ENCODE results near the gene C6orf89. TPM values are rescaled to one million over a fixed set of nuclear protein-coding genes. Genes with fewer than 3 reads are reported as not detected.
"Not testable (repeated sequence)": the region's sequence is repeated elsewhere in the genome, so short reads cannot be mapped to it uniquely, and the experiment has no call there.

The C6orf89 gene
- total and polyA plus RNA-seq, 5 experiments from 2014 or later: 37.4 to 44.9 (median 41.9) TPM

GRCh38 chr6:36929607-36930006 lies 43.9 kb downstream of the C6orf89 start:
- H3K27ac Mint-ChIP-seq: peak overlapping the region in 2 of 10 donors; percentile 13 to 77
- H3K9me3 Mint-ChIP-seq: no peaks in the 10 kb centered on the region
- peaks cover 0 to 5% (median 0%) of the 10 kb centered on the region in 4 donors for H3K4me1 Mint-ChIP-seq
- no peak overlapping the region for H3K4me3 Mint-ChIP-seq
- no peaks in the 10 kb centered on the region for H3K27me3 Mint-ChIP-seq
- DNase-seq: no peak
- POLR2A ChIA-PET: no interaction called here
- H3K36me3 Mint-ChIP-seq: peaks cover 0 to 13% (median 3%) of the 10 kb centered on the region in 3 donors
- ATAC-seq: no peak

DNA sequence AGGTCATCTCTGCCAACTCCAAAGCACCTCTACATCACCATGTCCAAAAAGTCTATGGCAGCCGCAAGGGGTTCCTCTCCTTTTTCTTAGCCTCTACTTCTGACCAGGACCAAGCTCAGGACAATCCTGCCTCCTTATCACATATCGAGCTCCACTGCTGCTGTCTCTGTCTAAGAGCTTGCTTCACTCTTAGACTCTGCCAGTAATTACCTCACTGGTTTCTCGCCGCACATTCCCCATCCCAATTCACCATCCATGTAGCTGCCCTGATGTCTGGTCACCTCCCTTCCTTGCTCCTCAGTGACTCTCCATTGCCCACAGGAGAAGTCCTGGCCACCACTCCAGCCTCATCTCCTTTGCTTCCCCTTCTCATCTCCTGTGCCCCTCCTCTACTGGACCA lies 44.7 kb downstream of the C6orf89 start:
- no peaks in the 10 kb centered on the region for H3K27me3 Mint-ChIP-seq
- H3K36me3 Mint-ChIP-seq: peaks cover 0 to 5% (median 0%) of the 10 kb centered on the region in 3 donors
- ATAC-seq: no peak
- H3K4me1 Mint-ChIP-seq: peaks cover 0 to 5% (median 0%) of the 10 kb centered on the region in 4 donors
- no peak overlapping the region for H3K4me3 Mint-ChIP-seq
- no peaks in the 10 kb centered on the region for H3K9me3 Mint-ChIP-seq
- DNase-seq: no peak
- POLR2A ChIA-PET: no interaction called here
- peak overlapping the region in 6 of 10 donors; percentile 2 to 81 (median 54) for H3K27ac Mint-ChIP-seq

DNA sequence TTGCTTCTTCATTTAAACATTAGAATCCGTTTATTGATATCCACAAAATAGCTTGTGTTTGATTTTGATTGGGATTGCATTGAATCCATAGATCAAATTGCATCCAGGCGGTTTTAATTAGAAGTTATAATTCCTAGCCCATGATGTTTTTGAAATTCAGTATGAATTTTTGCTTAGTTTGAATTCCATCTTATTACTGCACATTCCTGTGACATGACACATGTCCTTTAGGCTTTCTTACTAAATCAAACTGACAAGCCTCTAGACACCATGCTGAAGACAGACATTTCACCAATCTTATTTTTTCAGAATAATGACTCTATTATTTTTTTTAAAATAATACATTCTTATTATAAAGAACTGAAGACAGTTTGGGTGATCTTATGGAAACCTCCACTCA lies 47.4 kb downstream of the C6orf89 start:
- POLR2A ChIA-PET: interaction anchor here (0.6 to 0.7 kb wide), 3 partner anchors 32 to 49 kb away, joined by 3 to 6 read pairs (median 3); no protein-coding TSS in a partner anchor
- ATAC-seq (no peak), DNase-seq (no peak)
- Mint-ChIP-seq H3K36me3 (no peaks in the 10 kb centered on the region), H3K27me3 (peaks cover 0 to 2% (median 0%) of the 10 kb centered on the region in 5 donors), H3K9me3 (no peaks in the 10 kb centered on the region), H3K27ac (no peak overlapping the region), H3K4me1 (peaks cover 0 to 5% (median 0%) of the 10 kb centered on the region in 4 donors), H3K4me3 (no peak overlapping the region)

GRCh38 chr6:36933519-36933918 lies 47.8 kb downstream of the C6orf89 start:
- no peaks in the 10 kb centered on the region for H3K36me3 Mint-ChIP-seq
- no peaks in the 10 kb centered on the region for H3K9me3 Mint-ChIP-seq
- peaks cover 0 to 5% (median 0%) of the 10 kb centered on the region in 4 donors for H3K4me1 Mint-ChIP-seq
- POLR2A ChIA-PET: interaction anchor here (0.6 to 0.7 kb wide), 2 partner anchors 36 to 49 kb away, joined by 3 to 6 read pairs; no protein-coding TSS in a partner anchor
- peaks cover 0 to 2% (median 0%) of the 10 kb centered on the region in 5 donors for H3K27me3 Mint-ChIP-seq
- no peak overlapping the region for H3K27ac Mint-ChIP-seq
- H3K4me3 Mint-ChIP-seq: no peak overlapping the region
- no peak for ATAC-seq
- no peak for DNase-seq

DNA sequence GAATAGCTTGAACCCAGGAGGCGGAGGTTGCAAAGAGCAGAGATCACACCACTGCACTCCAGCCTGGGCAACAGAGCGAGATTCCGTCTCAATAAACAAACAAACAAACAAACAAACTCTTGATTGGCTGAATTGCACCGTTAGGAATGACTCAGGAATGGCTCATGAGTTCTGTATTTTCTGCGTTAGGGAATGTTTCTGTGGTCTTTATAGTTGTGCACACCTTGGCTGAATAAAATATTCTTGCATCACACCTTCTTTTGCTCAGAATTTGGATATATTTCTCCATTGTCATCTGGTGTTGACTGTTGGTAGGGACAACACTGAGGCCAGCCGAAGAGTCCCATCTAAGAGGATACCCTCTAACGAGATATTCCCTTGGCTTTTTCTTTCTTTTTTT lies 49.1 kb downstream of the C6orf89 start:
- Mint-ChIP-seq H3K27me3 (peaks cover 0 to 12% (median 5%) of the 10 kb centered on the region in 5 donors), H3K27ac (no peak overlapping the region), H3K36me3 (no peaks in the 10 kb centered on the region), H3K4me1 (peaks cover 0 to 3% (median 0%) of the 10 kb centered on the region in 4 donors), H3K4me3 (no peak overlapping the region), H3K9me3 (no peaks in the 10 kb centered on the region)
- no peak for ATAC-seq
- DNase-seq: no peak
- POLR2A ChIA-PET: no interaction called here

DNA sequence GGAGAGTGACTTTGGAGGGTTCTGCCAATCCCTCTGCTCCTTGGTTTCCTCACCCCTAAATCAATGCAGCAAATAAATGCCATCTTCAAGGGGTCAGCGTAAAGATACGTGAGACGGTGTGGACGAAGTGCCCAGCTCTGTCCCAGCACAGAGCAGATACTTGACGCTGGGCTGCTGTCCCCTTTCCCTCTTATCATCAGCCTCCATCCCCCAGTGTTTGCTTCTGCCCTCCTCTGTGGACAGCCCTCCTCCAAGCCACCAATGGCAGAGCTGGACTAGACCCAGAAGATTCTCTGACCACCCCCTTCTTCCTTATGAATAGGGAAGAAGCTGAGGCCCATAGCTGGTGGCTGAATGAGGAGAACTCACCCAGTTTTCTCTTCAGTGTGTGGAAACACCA lies 51.1 kb downstream of the C6orf89 start:
- no peaks in the 10 kb centered on the region for H3K36me3 Mint-ChIP-seq
- H3K4me3 Mint-ChIP-seq: no peak overlapping the region
- H3K27ac Mint-ChIP-seq: peak overlapping the region in 1 of 10 donors; percentile 89
- H3K27me3 Mint-ChIP-seq: peaks cover 1 to 21% (median 9%) of the 10 kb centered on the region in 5 donors
- DNase-seq: no peak
- peaks cover 0 to 2% (median 0%) of the 10 kb centered on the region in 4 donors for H3K4me1 Mint-ChIP-seq
- no peak for ATAC-seq
- POLR2A ChIA-PET: interaction anchor here (0.6 kb wide), 1 partner anchor 1463 kb away, joined by 3 read pairs; no protein-coding TSS in a partner anchor
- no peaks in the 10 kb centered on the region for H3K9me3 Mint-ChIP-seq

- H3K27ac Mint-ChIP-seq: no peak overlapping the region
- peaks cover 0 to 2% (median 0%) of the 10 kb centered on the region in 4 donors for H3K4me1 Mint-ChIP-seq
- POLR2A ChIA-PET: no interaction called here
- ATAC-seq: no peak
- peaks cover 1 to 21% (median 10%) of the 10 kb centered on the region in 5 donors for H3K27me3 Mint-ChIP-seq
- DNase-seq: no peak
- H3K36me3 Mint-ChIP-seq: no peaks in the 10 kb centered on the region
- no peaks in the 10 kb centered on the region for H3K9me3 Mint-ChIP-seq
- H3K4me3 Mint-ChIP-seq: no peak overlapping the region
These were observed 52.1 kb downstream of the C6orf89 start for GRCh38 chr6:36937896-36938295.

GRCh38 chr6:36938536-36938935 lies 52.8 kb downstream of the C6orf89 start:
- H3K4me1 Mint-ChIP-seq: peaks cover 0 to 2% (median under 1%) of the 10 kb centered on the region in 4 donors
- H3K9me3 Mint-ChIP-seq: no peaks in the 10 kb centered on the region
- H3K4me3 Mint-ChIP-seq: no peak overlapping the region
- no peaks in the 10 kb centered on the region for H3K36me3 Mint-ChIP-seq
- DNase-seq (no peak), ATAC-seq (no peak)
- no peak overlapping the region for H3K27ac Mint-ChIP-seq
- POLR2A ChIA-PET: no interaction called here
- H3K27me3 Mint-ChIP-seq: peaks cover 1 to 21% (median 11%) of the 10 kb centered on the region in 5 donors

- H3K4me1 Mint-ChIP-seq, ATAC-seq, H3K4me3 Mint-ChIP-seq, DNase-seq, H3K36me3 Mint-ChIP-seq, H3K27ac Mint-ChIP-seq, POLR2A ChIA-PET, H3K9me3 Mint-ChIP-seq: not testable (repeated sequence)
- peaks cover 1 to 21% (median 11%) of the 10 kb centered on the region in 5 donors for H3K27me3 Mint-ChIP-seq
These were observed 53.3 kb downstream of the C6orf89 start for GRCh38 chr6:36939005-36939404.

DNA sequence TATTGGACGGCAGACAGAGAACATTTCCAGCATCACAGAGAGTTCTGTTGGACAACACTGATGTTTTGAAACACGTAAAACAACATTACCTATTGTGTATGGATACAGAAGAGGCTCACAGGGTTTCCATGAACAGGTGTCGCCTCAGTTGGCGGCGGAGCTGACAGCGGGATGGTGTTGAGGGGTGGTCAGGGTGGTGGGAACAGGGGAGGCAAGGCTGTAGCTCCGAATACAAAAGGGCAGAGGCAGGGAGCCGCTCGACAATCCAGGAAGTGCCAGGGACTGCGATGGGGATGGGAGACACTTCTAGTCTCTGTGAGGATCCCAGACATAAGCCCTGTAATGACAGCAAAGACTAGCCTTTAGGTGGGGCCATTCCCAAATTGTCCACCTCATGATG lies 54.3 kb downstream of the C6orf89 start:
- no peak overlapping the region for H3K4me3 Mint-ChIP-seq
- no peak for ATAC-seq
- H3K27ac Mint-ChIP-seq: no peak overlapping the region
- H3K27me3 Mint-ChIP-seq: peaks cover 1 to 21% (median 11%) of the 10 kb centered on the region in 5 donors
- H3K4me1 Mint-ChIP-seq: peaks cover 0 to 2% (median under 1%) of the 10 kb centered on the region in 4 donors
- no peaks in the 10 kb centered on the region for H3K9me3 Mint-ChIP-seq
- no peaks in the 10 kb centered on the region for H3K36me3 Mint-ChIP-seq
- DNase-seq: no peak
- POLR2A ChIA-PET: interaction anchor here (1.4 kb wide), 1 partner anchor 10 kb away, joined by 3 read pairs; no protein-coding TSS in a partner anchor

- ATAC-seq, H3K27ac Mint-ChIP-seq, POLR2A ChIA-PET, H3K9me3 Mint-ChIP-seq, H3K36me3 Mint-ChIP-seq, H3K4me3 Mint-ChIP-seq, DNase-seq, H3K4me1 Mint-ChIP-seq: not testable (repeated sequence)
- peaks cover 1 to 21% (median 11%) of the 10 kb centered on the region in 5 donors for H3K27me3 Mint-ChIP-seq
These were observed 55.8 kb downstream of the C6orf89 start for GRCh38 chr6:36941561-36941960.

DNA sequence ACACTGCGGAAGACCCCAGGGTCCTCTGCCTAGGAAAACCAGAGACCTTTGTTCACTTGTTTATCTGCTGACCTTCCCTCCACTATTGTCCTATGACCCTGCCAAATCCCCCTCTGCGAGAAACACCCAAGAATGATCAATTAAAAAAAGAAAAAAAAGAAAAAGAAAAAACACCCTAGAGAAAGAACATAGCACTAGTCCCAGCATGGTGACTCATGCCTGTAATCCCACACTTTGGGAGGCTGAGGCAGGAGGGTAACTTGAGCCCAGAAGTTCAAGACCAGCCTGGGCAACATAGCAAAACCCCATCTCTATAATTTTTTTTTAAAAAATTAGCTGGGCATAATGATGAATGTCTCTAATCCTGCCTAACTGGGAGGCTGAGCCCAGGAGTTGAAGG lies 56.6 kb downstream of the C6orf89 start:
- H3K4me1 Mint-ChIP-seq, H3K36me3 Mint-ChIP-seq, DNase-seq, POLR2A ChIA-PET, H3K9me3 Mint-ChIP-seq, H3K27ac Mint-ChIP-seq, H3K4me3 Mint-ChIP-seq, ATAC-seq: not testable (repeated sequence)
- H3K27me3 Mint-ChIP-seq: peaks cover 1 to 21% (median 11%) of the 10 kb centered on the region in 5 donors

DNA sequence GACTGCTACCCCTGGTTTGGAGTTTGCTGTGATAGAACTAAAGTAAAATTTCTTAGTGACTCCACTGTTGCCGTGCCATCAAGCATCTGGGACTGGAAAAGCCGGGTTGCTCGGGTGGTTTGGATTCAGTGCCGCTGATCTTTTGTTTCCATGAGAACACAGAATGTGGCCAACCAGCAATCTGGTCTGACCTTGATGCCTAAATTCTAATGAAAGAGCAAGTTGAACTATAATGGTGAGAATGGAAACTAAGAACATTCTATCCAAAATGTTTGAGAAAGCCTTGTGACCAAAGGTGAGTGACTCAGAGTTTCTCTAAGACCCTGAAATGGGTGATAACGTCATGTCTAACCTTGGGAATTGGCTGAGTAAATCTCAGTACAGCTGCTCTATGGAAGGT lies 58.9 kb downstream of the C6orf89 start:
- peaks cover 12 to 26% (median 17%) of the 10 kb centered on the region in 4 donors for H3K4me1 Mint-ChIP-seq
- peaks cover 0 to 2% (median 0%) of the 10 kb centered on the region in 9 donors for H3K9me3 Mint-ChIP-seq
- no peak overlapping the region for H3K4me3 Mint-ChIP-seq
- POLR2A ChIA-PET: interaction anchor here (0.7 kb wide), 1 partner anchor 1774 kb away, joined by 4 read pairs; no protein-coding TSS in a partner anchor
- no peak overlapping the region for H3K27ac Mint-ChIP-seq
- DNase-seq: no peak
- H3K27me3 Mint-ChIP-seq: peaks cover 1 to 12% (median 7%) of the 10 kb centered on the region in 5 donors
- H3K36me3 Mint-ChIP-seq: no peaks in the 10 kb centered on the region
- ATAC-seq: no peak
